SKM-1 treated with dmso at 0.1 percent for 144 hours (cell line): ENCODE results near the gene MYO5A.
"Not testable (repeated sequence)": the region's sequence is repeated elsewhere in the genome, so short reads cannot be mapped to it uniquely, and the experiment has no call there.

Experiments
- DNase-seq: peaks from one replicate; lab custom pipeline; 2025; ENCODE audit not compliant: unreplicated experiment; lab: John Stamatoyannopoulos, UW

Gene MYO5A

GRCh38 chr15:52546031-52546751 is 17.5 kb upstream of the MYO5A start:
- no peak for DNase-seq

GRCh38 chr15:52540374-52541012 is 11.8 kb upstream of the MYO5A start:
- DNase-seq, result no peak

DNA sequence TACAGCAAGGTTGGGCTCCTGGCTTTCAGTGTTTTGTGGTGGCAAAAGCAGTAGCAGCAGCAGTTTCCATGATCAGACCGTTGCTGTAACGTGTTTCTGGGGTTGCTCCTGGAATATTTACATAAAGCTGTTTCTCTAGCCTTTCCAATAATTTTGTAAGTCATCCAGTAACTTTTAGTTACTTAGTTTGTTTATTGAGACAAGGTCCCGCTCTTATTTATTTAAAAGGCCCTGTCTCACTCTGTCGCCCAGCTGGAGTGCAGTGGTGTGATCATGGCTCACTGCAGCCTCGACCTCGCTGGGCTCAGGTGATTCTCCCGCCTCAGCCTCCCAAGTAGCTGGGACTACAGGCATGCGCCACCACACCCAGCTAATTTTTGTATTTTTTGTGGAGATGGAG is 8.8 kb upstream of the MYO5A start:
- DNase-seq, result no peak

- DNase-seq, result peak; percentile 15
Measured at GRCh38 chr15:52532427-52532826, 3.7 kb upstream of the MYO5A start.

- no peak for DNase-seq
Measured at GRCh38 chr15:52529940-52530339, 1.3 kb upstream of the MYO5A start.

- no peak for DNase-seq
Measured at GRCh38 chr15:52529341-52529924, 753 bp upstream of the MYO5A start.

DNA sequence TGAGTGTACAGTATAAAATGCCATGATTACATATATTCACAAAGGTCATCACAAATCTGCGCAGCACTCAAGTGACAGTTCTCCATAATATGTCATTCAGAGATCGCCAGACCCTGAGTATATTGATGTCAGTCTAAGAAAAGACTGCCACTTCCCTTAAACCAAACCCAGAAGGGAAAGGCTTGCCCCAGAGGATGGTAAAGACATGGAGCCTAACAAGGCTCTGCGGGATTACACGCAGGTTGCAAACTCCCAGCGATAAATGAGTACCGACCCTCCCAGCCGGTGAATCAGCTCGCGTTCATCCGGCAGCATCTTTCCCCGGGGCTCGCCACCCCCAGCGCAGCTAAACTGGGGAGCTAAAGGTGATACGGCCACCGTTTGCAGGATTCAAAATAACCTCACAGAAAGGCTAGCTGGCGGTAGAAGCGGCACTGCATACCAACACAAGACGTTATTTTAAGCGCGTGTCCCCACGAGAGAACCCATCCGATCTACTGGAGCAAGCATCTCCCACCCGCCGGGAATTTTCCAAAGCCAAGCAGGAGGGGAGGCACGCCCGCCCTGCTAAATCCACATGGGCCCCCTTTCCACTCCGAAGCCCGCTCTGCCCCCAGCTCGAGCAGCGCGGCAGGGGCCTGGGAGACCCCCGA is 643 bp downstream of the MYO5A start:
- DNase-seq, result peak; percentile 49

DNA sequence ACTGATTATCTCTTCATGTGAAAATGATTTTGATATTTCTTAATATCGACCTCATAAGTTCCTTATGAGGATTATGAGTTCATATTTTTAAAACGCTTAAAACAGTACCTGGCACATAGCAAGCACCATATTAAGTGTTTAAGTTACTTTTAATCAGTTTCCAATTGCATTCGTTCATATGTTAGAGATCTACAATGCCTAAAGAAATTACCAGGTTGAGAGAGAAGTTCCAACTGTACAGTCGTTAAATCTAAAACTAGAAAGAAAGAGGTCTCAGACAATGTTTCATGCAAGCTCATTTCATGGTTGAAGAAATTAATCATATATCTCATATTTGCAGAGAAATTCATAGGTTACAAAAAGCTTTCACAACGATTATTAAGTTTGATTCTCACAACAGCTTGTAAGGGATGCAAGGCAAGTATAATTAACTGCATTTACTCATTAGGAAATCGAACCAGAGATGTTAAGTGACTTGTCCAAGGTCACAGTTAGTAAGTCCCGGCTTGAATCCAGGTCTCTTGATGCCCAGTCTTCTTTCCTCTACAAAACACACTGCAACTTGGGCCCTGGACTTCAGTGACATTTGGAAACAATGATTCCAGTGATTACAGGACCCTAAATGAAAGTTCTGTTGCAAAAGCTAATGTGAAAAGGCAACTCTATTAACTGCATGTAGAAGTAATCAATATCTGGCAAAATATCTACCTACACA is 1.3 kb downstream of the MYO5A start:
- DNase-seq, result no peak

DNA sequence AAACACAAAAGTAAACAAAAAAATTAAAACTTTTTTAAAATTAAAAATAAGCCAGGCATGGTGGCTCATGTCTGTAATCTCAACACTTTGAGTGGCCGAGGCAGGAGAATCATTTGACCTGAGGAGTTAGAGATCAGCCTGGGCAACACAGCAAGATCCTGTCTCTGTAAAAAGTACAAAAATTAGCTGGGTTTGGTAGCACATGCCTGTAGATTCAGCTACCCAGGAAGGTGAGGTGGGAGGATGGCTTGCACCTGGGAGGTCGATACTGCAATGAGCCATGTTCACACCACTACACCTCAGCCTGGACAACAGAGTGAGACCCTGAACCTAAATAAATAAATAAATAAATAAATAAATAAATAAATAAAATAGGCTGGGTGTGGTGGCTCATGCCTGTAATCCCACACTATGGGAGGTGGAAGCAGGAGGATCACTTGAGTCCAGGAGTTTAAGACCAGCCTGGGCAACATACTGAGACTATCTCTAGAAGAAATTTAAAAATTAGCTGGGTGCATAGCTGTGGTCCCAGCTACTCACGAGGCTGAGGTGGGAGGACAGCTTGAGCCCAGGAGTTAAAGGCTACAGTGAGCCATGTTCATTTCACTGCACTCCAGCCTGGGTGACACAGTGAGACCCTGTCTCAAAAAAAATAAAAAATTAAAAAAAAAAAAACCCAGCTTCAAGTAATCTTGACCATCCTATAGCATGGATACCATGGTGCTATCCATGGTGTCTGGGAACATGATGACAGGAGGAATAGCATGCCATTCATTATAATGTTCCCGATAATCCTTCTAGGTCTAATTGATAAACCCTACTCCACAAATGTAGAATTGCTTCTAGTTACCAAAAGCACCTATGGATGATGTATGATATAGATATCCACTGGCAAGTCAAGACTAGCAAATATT is 4.2 kb downstream of the MYO5A start:
- no peak for DNase-seq

DNA sequence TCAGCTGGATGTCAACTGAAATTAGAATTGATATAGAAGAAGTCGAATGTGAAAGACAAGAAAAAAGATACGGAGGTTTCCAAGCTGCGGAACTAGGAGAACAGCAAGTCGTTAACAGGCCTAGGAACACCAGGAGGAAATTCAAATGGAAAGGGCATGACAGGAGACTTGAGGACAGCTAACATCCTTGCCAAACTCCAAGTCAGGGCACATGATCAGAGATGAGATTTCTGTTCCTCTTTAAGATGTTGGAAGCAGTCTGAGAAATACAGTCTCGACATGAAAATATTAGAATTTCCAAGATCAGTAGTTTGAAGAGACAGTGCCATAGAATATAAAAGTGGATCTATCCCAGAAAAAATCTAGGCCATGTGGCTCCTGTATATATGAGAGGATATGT is 5.0 kb downstream of the MYO5A start:
- DNase-seq, result no peak

GRCh38 chr15:52523192-52523591 is 5.5 kb downstream of the MYO5A start:
- DNase-seq, result no peak

DNA sequence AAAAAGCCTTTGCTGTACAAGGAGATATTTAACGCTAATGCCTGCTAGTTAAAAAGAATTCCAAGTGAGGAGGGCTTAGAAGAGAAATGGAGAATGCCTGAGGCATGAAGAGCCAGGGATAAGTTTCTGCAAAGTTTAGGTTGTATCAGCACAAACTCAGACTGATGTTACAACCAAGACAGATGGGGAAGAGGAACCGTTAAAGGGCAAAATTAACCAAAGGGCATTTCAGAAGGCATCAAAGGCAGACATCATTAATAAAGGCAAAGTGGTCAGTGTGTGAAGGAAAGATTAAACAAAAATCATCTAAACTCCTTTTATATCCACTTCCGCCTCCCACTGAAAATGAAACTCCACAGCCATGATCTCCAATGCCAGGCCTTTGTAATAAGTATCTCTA is 7.0 kb downstream of the MYO5A start:
- no peak for DNase-seq

DNA sequence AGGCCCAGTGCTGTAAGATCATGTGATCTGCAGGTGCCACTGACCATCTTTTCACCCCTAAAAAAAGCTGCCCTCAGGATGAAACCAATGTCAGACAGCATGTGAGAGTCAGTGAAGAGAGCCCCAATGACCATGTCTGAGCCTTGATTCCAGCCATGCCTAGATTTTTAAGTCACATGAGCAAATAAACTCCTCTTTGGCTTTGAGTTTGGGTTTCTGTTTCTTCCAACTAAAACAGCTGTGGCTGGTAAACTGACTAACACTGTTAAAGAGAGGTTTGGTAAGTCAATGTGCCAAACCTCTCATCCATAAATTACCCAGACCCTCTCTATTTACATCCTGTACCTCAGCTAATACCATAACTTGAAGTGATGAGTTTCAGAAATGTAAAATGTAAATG is 8.3 kb downstream of the MYO5A start:
- no peak for DNase-seq

GRCh38 chr15:52518487-52519371 is 10.0 kb downstream of the MYO5A start:
- peak; percentile 60 for DNase-seq

- DNase-seq, result no peak
Measured at GRCh38 chr15:52517014-52517413, 11.7 kb downstream of the MYO5A start.

DNA sequence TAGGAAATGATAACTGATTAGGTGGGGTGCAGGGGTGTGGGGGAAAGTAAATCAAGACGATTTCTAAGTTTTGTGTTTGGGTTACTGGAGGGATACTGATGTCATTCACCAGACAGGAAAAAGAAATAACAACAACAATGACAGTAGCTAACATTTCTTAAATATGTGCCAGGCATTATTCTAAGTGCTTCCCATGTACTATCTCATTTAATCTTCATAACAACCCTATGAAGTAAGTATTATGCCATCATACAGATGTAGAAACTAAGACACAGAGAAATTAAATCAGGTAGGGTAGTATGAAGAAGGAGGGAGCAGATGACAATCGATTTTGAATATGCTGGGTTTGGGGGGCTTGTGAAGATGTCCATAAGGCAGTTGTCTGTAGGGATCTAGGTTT is 13.3 kb downstream of the MYO5A start:
- no peak for DNase-seq

DNA sequence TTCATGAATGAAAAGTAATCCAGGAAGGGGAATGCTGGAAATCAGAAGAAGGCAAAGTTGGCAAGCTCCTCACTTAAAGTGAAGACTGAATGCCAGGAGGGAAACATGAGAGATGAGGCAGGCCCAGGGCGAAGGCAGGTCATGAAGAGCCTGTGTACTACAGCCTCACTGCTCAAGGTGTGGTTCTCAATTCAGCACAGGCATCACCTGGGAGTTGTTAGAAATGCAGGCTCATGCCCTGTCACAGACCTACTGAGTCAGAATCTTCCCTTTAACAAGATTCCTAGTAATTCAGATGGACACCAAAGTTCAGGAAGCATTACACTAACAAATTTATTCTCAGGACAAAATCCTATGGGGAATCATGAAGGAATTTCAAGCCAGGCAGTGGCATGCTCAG is 14.2 kb downstream of the MYO5A start:
- DNase-seq, result no peak

- DNase-seq, result not testable (repeated sequence)
Measured at GRCh38 chr15:52512869-52513268, 15.8 kb downstream of the MYO5A start.

- DNase-seq, result no peak
Measured at GRCh38 chr15:52511084-52511483, 17.6 kb downstream of the MYO5A start.
